Heart left ventricle (tissue), 16 donors: ENCODE data around the gene CDHR5. TPM values are rescaled to one million over a fixed set of nuclear protein-coding genes. Genes with fewer than 3 reads are reported as not detected.
"Not testable (repeated sequence)": the region's sequence is repeated elsewhere in the genome, so short reads cannot be mapped to it uniquely, and the experiment has no call there.

Experiments
- ATAC-seq, 4 donors: fragments of 200-7000 bp; cut with Tn5 transposase; one replicate each; pipeline ENCODE4 v1.9.1; 2020 to 2022; ENCODE audit warnings: moderate library complexity in 4 of 4, mild to moderate bottlenecking in 3 of 4, moderate number of reproducible peaks in 1 of 4
- DNase-seq, 5 donors: peaks; one replicate each; pipeline ENCODE4 v3.0.0-alpha.2; 2020
- H3K27ac ChIP-seq, 12 donors: fragments of 200-600 bp; sonication (generic) in 4 of 12; one replicate each; pipeline versions ENCODE4 v1.5.0 to v1.8.0; 2016 to 2022; ENCODE audit warnings: mild to moderate bottlenecking in 2 of 12
- H3K27me3 ChIP-seq, 9 donors: fragments of 200-600 bp; sonication (generic) in 2 of 9; one replicate each; pipeline versions ENCODE4 v1.5.1 to v1.8.0; 2016 to 2022; ENCODE audit warnings: mild to moderate bottlenecking in 3 of 9
- H3K36me3 ChIP-seq, 9 donors: fragments of 200-600 bp; sonication (generic) in 2 of 9; one replicate each; pipeline versions ENCODE4 v1.5.0 to v1.8.0; 2018 to 2022; ENCODE audit warnings: mild to moderate bottlenecking in 2 of 9
- H3K4me1 ChIP-seq, 12 donors: fragments of 200-600 bp; sonication (generic) in 4 of 12; one replicate each; pipeline versions ENCODE4 v1.5.0 to v1.8.0; 2016 to 2022; ENCODE audit warnings: mild to moderate bottlenecking in 3 of 12
- H3K4me3 ChIP-seq, 12 donors: fragments of 200-600 bp; sonication (generic) in 4 of 12; one replicate each; pipeline versions ENCODE4 v1.5.0 to v1.8.0; 2017 to 2022; ENCODE audit warnings: mild to moderate bottlenecking in 9 of 12, moderate library complexity in 4 of 12
- H3K9me3 ChIP-seq, 12 donors: fragments of 200-600 bp; sonication (generic) in 4 of 12; one replicate each; pipeline versions ENCODE4 v1.5.0 to v1.8.0; 2016 to 2022; ENCODE audit warnings: mild to moderate bottlenecking in 1 of 12
- CTCF ChIP-seq, 12 donors: fragments of 200-600 bp; sonication (generic) in 4 of 12; IDR thresholded peaks; one replicate each; pipeline versions ENCODE4 v1.5.0 to v1.8.0; 2018 to 2022; ENCODE audit warnings: antibody characterized with exemption in 12 of 12, mild to moderate bottlenecking in 5 of 12
- POLR2A ChIP-seq, 2 donors: fragments of 450-650 bp; IDR thresholded peaks; one replicate each; pipeline ENCODE4 v1.6.1; 2017; ENCODE audit warnings: antibody characterized with exemption in 2 of 2, mild to moderate bottlenecking in 2 of 2, moderate library complexity in 2 of 2
- whole genome bisulfite sequencing, 4 donors: extraction: QIAGEN DNeasy Blood & Tissue Kit in 2 of 4; methylation state at CpG; one replicate each; pipeline versions ENCODE4 v1.1.5 to v1.1.7; 2013 to 2018; 5-methylcytosine and 5-hydroxymethylcytosine counted together
- intact Hi-C, 10 donors: fragments of 100-400 bp; cut with DNase I; formaldehyde crosslinking; loops; one replicate each; pipeline versions ENCODE4 v1.11.1 to v1.14.2; 2022
- polyA plus RNA-seq, 2 donors: library from polyadenylated mRNA; stranded (reverse); fragments of 200-250 nt; gene quantifications; one replicate each; pipeline ENCODE4 v1.2.3, GENCODE V29; 2013
- total RNA-seq, 9 donors: library from RNA; depleted of rRNA in 2 of 9; stranded (reverse); fragments of >200 nt in 2 of 9; fragmentation: NEBNext Ultra II Directional in 3 of 9; extraction: Animal tissue kit (Norgen Biotek cat#: 25700) in 3 of 9; gene quantifications; one replicate each; pipeline versions ENCODE4 v1.1.0 to v1.2.4, GENCODE V29; 2016 to 2023
- donor health status: ischemic (EF 13 %, LVEDD 7.1; RV severe dilation, severe dysfunction).
- donor health status: healthy with polysubstance abuse.
- donor health status: DM: no; HTN: yes; CAD: no.
- donor health status: DM: no; HTN: no; CAD: no.
- donor health status: ischemic (EF 25% LVEDD 6.9; RV normal size, moderate dysfunction).
- donor health status: ischemic (EF 25% LVEDD 5.7; RV mildly dilated, moderate dysfunction).
- donor health status: healthy.
- donor health status: DM: yes; HTN: yes; CAD: no.
- donor health status: ischemic (EF 35%, LVEDD 5.7; RV mildly dilated, moderate dysfunction).
- donor health status: nonischemic (EF 11% LVEDD 7.7; RV severe dilation, severe dysfunction).
- donor health status: DM: yes; HTN: yes; CAD: no.
- donor health status: PGD.
- donor health status: ischemic (EF 29% LVEDD 5.4; RV normal size, mild dysfunction).
- donor health status: nonischemic (EF 23%, LVEDD 6.1; RV moderate dilation, normal function).

The CDHR5 gene
- total and polyA plus RNA-seq, 11 donors: 0.07 TPM; not detected in 10

- H3K9me3 ChIP-seq: no peaks in the 10 kb centered on the region
- H3K27ac ChIP-seq: no peak overlapping the region
- intact Hi-C loops: no loop called here
- no peak for DNase-seq
- H3K27me3 ChIP-seq: no peaks in the 10 kb centered on the region
- 90 to 95% (median 90%) methylated on average over 7 of the region's 7 CpGs for WGBS, 4 donors
- ATAC-seq: no peak
- TF ChIP-seq CTCF (IDR thresholded peaks at IDR 0.05) (no peak), POLR2A (IDR thresholded peaks at IDR 0.05) (no peak)
- H3K4me1 ChIP-seq: no peaks in the 10 kb centered on the region
- H3K36me3 ChIP-seq: peaks cover 0 to 60% (median 24%) of the 10 kb centered on the region in 9 donors
- no peak overlapping the region for H3K4me3 ChIP-seq
Measured at GRCh38 chr11:656866-657265, 32.1 kb upstream of the CDHR5 start.

GRCh38 chr11:656426-656825 is 31.7 kb upstream of the CDHR5 start:
- DNase-seq (no peak), ATAC-seq (no peak)
- TF ChIP-seq POLR2A (IDR thresholded peaks at IDR 0.05): no peak
- no peak for TF ChIP-seq CTCF (IDR thresholded peaks at IDR 0.05)
- 89 to 95% (median 93%) methylated on average over 7 to 14 of the region's 14 CpGs for WGBS, 4 donors
- Histone ChIP-seq H3K4me1 (no peaks in the 10 kb centered on the region), H3K27ac (no peak overlapping the region), H3K4me3 (no peak overlapping the region), H3K27me3 (no peaks in the 10 kb centered on the region), H3K36me3 (peaks cover 0 to 62% (median 27%) of the 10 kb centered on the region in 9 donors), H3K9me3 (no peaks in the 10 kb centered on the region)
- intact Hi-C loops: no loop called here

- H3K36me3 ChIP-seq: peaks cover 0 to 66% (median 32%) of the 10 kb centered on the region in 9 donors
- H3K4me1 ChIP-seq: no peaks in the 10 kb centered on the region
- no peak for DNase-seq
- H3K9me3 ChIP-seq: no peaks in the 10 kb centered on the region
- TF ChIP-seq CTCF (IDR thresholded peaks at IDR 0.05) (no peak), POLR2A (IDR thresholded peaks at IDR 0.05) (no peak)
- H3K27me3 ChIP-seq: no peaks in the 10 kb centered on the region
- WGBS, 4 donors: 90 to 95% (median 92%) methylated on average over 30 of the region's 30 CpGs
- intact Hi-C loops: no loop called here
- ATAC-seq: peak in 1 of 4 donors; percentile 29
- no peak overlapping the region for H3K4me3 ChIP-seq
- no peak overlapping the region for H3K27ac ChIP-seq
Measured at GRCh38 chr11:655036-655726, 30.4 kb upstream of the CDHR5 start.

GRCh38 chr11:654444-654843 is 29.7 kb upstream of the CDHR5 start:
- H3K27me3 ChIP-seq, intact Hi-C loops, H3K27ac ChIP-seq, H3K9me3 ChIP-seq, ATAC-seq, H3K4me1 ChIP-seq, H3K4me3 ChIP-seq, DNase-seq: not testable (repeated sequence)
- WGBS, 4 donors: 91 to 99% (median 94%) methylated on average over 12 of the region's 12 CpGs
- H3K36me3 ChIP-seq: peaks cover 0 to 61% (median 34%) of the 10 kb centered on the region in 9 donors

GRCh38 chr11:653837-654236 is 29.1 kb upstream of the CDHR5 start:
- Histone ChIP-seq H3K9me3 (no peaks in the 10 kb centered on the region), H3K36me3 (peaks cover 0 to 57% (median 32%) of the 10 kb centered on the region in 9 donors), H3K4me3 (no peak overlapping the region), H3K27ac (no peak overlapping the region), H3K27me3 (no peaks in the 10 kb centered on the region), H3K4me1 (no peaks in the 10 kb centered on the region)
- ATAC-seq: no peak
- DNase-seq: no peak
- TF ChIP-seq POLR2A (IDR thresholded peaks at IDR 0.05): no peak
- no peak for TF ChIP-seq CTCF (IDR thresholded peaks at IDR 0.05)
- intact Hi-C loops: no loop called here
- 88 to 94% (median 90%) methylated on average over 15 of the region's 15 CpGs for WGBS, 4 donors

- WGBS, 4 donors: 84 to 94% (median 89%) methylated on average over 14 of the region's 14 CpGs
- H3K27ac ChIP-seq, H3K9me3 ChIP-seq, DNase-seq, H3K27me3 ChIP-seq, H3K4me3 ChIP-seq, H3K4me1 ChIP-seq, ATAC-seq, intact Hi-C loops: not testable (repeated sequence)
- H3K36me3 ChIP-seq: peaks cover 0 to 50% (median 25%) of the 10 kb centered on the region in 9 donors
Measured at GRCh38 chr11:653136-653535, 28.4 kb upstream of the CDHR5 start.
